WTC11 (cell line): ENCODE data around the gene ANO1. TPM values are rescaled to one million over a fixed set of nuclear protein-coding genes. Genes with fewer than 3 reads are reported as not detected.

Source experiments
- ATAC-seq: fragments of 200-7000 bp; cut with Tn5 transposase; 2 replicates; pipeline ENCODE4 v1.10.0; 2021; ENCODE audit warnings: mild to moderate bottlenecking, moderate library complexity
- CTCF ChIA-PET: fragments of 300-600 bp; sonication (Branson Sonifier 250); formaldehyde crosslinking; loops from one replicate; lab custom pipeline; 2021; ENCODE audit warnings: antibody characterized with exemption; lab: Charles Lee
- POLR2A ChIA-PET: fragments of 350-600 bp; sonication (Branson Sonifier 250); formaldehyde crosslinking; loops from one replicate; lab custom pipeline; 2021; ENCODE audit warnings: antibody characterized with exemption; lab: Charles Lee
- DNase-seq: peaks from one replicate; pipeline ENCODE4 v3.0.0; 2021; ENCODE audit warnings: low spot score
- H3K27ac Mint-ChIP-seq: 2 replicates; pipeline ENCODE4 v1.8.0; 2021; ENCODE audit warnings: mixed read lengths
- H3K27me3 Mint-ChIP-seq: 2 replicates; pipeline ENCODE4 v1.8.0; 2021; ENCODE audit warnings: low read depth, mild to moderate bottlenecking, moderate library complexity, mixed read lengths
- H3K36me3 Mint-ChIP-seq: 2 replicates; pipeline ENCODE4 v1.8.0; 2021; ENCODE audit warnings: mixed read lengths
- H3K4me1 Mint-ChIP-seq: 2 replicates; pipeline ENCODE4 v1.8.0; 2022; ENCODE audit warnings: mixed read lengths
- H3K4me3 Mint-ChIP-seq: 2 replicates; pipeline ENCODE4 v1.8.0; 2021; ENCODE audit warnings: mild to moderate bottlenecking, moderate library complexity, mixed read lengths
- H3K9me3 Mint-ChIP-seq: 2 replicates; pipeline ENCODE4 v1.8.0; 2021; ENCODE audit warnings: mixed read lengths
- CREB1 ChIP-seq: sonication (generic); formaldehyde crosslinking; IDR thresholded peaks from 2 replicates; pipeline ENCODE4 v1.8.0; 2023; ENCODE audit warnings: mild to moderate bottlenecking, missing genetic modification reagents
- ESRRA ChIP-seq: sonication (generic); formaldehyde crosslinking; IDR thresholded peaks from 2 replicates; pipeline ENCODE4 v1.8.1; 2022; ENCODE audit warnings: mild to moderate bottlenecking, missing genetic modification reagents, borderline replicate concordance
- FOXJ3 ChIP-seq: sonication (generic); formaldehyde crosslinking; IDR thresholded peaks from 2 replicates; pipeline ENCODE4 v1.9.0; 2021; ENCODE audit warnings: missing genetic modification reagents, mild to moderate bottlenecking, borderline replicate concordance
- FOXK1 ChIP-seq: sonication (generic); formaldehyde crosslinking; IDR thresholded peaks from 2 replicates; pipeline ENCODE4 v1.8.0; 2022; ENCODE audit warnings: mild to moderate bottlenecking, moderate library complexity, missing genetic modification reagents
- HMGA2 ChIP-seq: fragments of 250-450 bp; sonication (Bioruptor Pico); IDR thresholded peaks from 2 replicates; pipeline ENCODE4 v1.4.0; 2021; ENCODE audit warnings: mild to moderate bottlenecking, moderate library complexity
- NR2C2 ChIP-seq: sonication (generic); formaldehyde crosslinking; IDR thresholded peaks from 2 replicates; pipeline ENCODE4 v1.8.0; 2022; ENCODE audit warnings: mild to moderate bottlenecking, missing genetic modification reagents
- RELA ChIP-seq: sonication (generic); formaldehyde crosslinking; IDR thresholded peaks from 2 replicates; pipeline ENCODE4 v1.8.1; 2022; ENCODE audit warnings: missing genetic modification reagents, mild to moderate bottlenecking, borderline replicate concordance
- TCF7 ChIP-seq: sonication (generic); formaldehyde crosslinking; IDR thresholded peaks from 2 replicates; pipeline ENCODE4 v1.8.0; 2022; ENCODE audit warnings: mild to moderate bottlenecking, low read depth, missing genetic modification reagents, moderate library complexity
- TEAD4 ChIP-seq: sonication (generic); formaldehyde crosslinking; IDR thresholded peaks from 2 replicates; pipeline ENCODE4 v1.8.0; 2022; ENCODE audit warnings: mild to moderate bottlenecking, missing genetic modification reagents
- ZNF396 ChIP-seq: fragments of 250-450 bp; sonication (Bioruptor Pico); IDR thresholded peaks from 2 replicates; pipeline ENCODE4 v1.8.0; 2021; ENCODE audit warnings: mild to moderate bottlenecking, moderate library complexity, borderline replicate concordance
- ZNF423 ChIP-seq: fragments of 250-450 bp; sonication (Bioruptor Pico); IDR thresholded peaks from 2 replicates; pipeline ENCODE4 v2.1.2; 2022; ENCODE audit warnings: mild to moderate bottlenecking, moderate library complexity
- total RNA-seq: library from RNA; stranded (reverse); gene quantifications from 3 replicates; pipeline ENCODE4 v1.2.3, GENCODE V29; 2021
- TF ChIP-seq, protein P1 (sequence below): sonication (generic); formaldehyde crosslinking; IDR thresholded peaks from 2 replicates; pipeline ENCODE4 v1.8.0; 2023; ENCODE audit warnings: missing genetic modification reagents
- TF ChIP-seq, protein P2 (sequence below): sonication (generic); formaldehyde crosslinking; IDR thresholded peaks from 2 replicates; pipeline ENCODE4 v1.8.1; 2023; ENCODE audit warnings: mild to moderate bottlenecking, missing genetic modification reagents
- TF ChIP-seq, protein P3 (sequence below): fragments of 250-450 bp; sonication (Bioruptor Pico); IDR thresholded peaks from 2 replicates; pipeline ENCODE4 v1.9.0; 2021; ENCODE audit warnings: moderate library complexity, mild to moderate bottlenecking, inconsistent platforms, borderline replicate concordance
- TF ChIP-seq, protein P4 (sequence below): sonication (generic); formaldehyde crosslinking; IDR thresholded peaks from 2 replicates; pipeline ENCODE4 v1.8.0; 2022; ENCODE audit warnings: mild to moderate bottlenecking, missing genetic modification reagents
- TF ChIP-seq, protein P5 (sequence below): sonication (generic); formaldehyde crosslinking; IDR thresholded peaks from 2 replicates; pipeline ENCODE4 v1.8.0; 2022; ENCODE audit warnings: mild to moderate bottlenecking, missing genetic modification reagents
- TF ChIP-seq, protein P6 (sequence below): sonication (generic); formaldehyde crosslinking; IDR thresholded peaks from 2 replicates; pipeline ENCODE4 v1.8.1; 2022; ENCODE audit warnings: low read depth, mild to moderate bottlenecking, moderate library complexity, missing genetic modification reagents, borderline replicate concordance
- TF ChIP-seq, protein P7 (sequence below): sonication (generic); formaldehyde crosslinking; IDR thresholded peaks from 2 replicates; pipeline ENCODE4 v1.8.1; 2022; ENCODE audit warnings: mild to moderate bottlenecking, missing genetic modification reagents, moderate library complexity, borderline replicate concordance

ANO1 gene
- total RNA-seq, 1 experiment from 2014 or later = 4.1 TPM

DNA sequence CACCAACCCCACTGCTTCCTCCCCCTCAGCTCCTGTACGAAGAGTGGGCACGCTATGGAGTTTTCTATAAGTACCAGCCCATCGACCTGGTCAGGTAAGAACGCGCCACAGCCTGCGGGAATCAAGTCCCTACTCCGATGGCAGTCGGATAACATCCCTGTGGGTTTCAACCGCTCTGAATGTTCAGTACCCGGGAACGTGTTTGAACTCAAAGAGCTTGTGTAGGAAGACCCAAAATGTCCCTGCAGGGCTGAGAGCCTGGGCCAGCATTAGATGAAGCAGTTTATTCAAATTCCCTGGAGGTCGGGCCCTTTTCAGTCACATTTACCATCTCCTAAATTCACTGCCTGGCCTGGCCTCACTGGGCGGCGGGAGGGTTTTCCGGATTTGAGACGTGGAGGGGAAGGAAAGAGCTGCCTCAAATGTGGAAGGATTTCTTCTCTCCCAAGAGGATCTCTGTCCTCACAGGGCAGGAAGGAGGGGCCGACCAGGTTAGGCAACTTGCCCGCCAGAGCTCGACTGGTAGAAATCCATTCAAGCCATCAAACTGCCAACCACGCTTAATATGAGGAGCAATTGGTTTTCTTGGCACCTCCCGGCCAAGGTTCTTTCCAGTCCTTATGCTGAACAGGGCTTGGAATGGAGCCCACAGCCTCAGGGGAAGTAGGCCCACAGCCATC lies 46.3 kb downstream of the ANO1 start:
- Mint-ChIP-seq H3K4me3 (no peak overlapping the region), H3K4me1 (peaks cover 25% of the 10 kb centered on the region), H3K27ac (no peak overlapping the region), H3K27me3 (no peaks in the 10 kb centered on the region), H3K9me3 (peaks cover 5% of the 10 kb centered on the region), H3K36me3 (no peaks in the 10 kb centered on the region)
- ATAC-seq (no peak), DNase-seq (no peak)
- TF ChIP-seq, protein P1, sequence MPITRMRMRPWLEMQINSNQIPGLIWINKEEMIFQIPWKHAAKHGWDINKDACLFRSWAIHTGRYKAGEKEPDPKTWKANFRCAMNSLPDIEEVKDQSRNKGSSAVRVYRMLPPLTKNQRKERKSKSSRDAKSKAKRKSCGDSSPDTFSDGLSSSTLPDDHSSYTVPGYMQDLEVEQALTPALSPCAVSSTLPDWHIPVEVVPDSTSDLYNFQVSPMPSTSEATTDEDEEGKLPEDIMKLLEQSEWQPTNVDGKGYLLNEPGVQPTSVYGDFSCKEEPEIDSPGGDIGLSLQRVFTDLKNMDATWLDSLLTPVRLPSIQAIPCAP (CRISPR knock-in tag) = no peak
- TF ChIP-seq RELA (CRISPR knock-in tag) (no peak), HMGA2 (no peak), FOXK1 (CRISPR knock-in tag) (no peak), CREB1 (CRISPR knock-in tag) (no peak)
- TF ChIP-seq, protein P2, sequence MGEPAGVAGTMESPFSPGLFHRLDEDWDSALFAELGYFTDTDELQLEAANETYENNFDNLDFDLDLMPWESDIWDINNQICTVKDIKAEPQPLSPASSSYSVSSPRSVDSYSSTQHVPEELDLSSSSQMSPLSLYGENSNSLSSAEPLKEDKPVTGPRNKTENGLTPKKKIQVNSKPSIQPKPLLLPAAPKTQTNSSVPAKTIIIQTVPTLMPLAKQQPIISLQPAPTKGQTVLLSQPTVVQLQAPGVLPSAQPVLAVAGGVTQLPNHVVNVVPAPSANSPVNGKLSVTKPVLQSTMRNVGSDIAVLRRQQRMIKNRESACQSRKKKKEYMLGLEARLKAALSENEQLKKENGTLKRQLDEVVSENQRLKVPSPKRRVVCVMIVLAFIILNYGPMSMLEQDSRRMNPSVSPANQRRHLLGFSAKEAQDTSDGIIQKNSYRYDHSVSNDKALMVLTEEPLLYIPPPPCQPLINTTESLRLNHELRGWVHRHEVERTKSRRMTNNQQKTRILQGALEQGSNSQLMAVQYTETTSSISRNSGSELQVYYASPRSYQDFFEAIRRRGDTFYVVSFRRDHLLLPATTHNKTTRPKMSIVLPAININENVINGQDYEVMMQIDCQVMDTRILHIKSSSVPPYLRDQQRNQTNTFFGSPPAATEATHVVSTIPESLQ (CRISPR knock-in tag) = no peak
- ChIA-PET CTCF (interaction anchor here (1.4 to 2.8 kb wide), 2 partner anchors 33 to 57 kb away, joined by 3 to 9 read pairs; no protein-coding TSS in a partner anchor), POLR2A (interaction anchor here (0.7 kb wide), 1 partner anchor 71 kb away, joined by 3 read pairs; no protein-coding TSS in a partner anchor)

DNA sequence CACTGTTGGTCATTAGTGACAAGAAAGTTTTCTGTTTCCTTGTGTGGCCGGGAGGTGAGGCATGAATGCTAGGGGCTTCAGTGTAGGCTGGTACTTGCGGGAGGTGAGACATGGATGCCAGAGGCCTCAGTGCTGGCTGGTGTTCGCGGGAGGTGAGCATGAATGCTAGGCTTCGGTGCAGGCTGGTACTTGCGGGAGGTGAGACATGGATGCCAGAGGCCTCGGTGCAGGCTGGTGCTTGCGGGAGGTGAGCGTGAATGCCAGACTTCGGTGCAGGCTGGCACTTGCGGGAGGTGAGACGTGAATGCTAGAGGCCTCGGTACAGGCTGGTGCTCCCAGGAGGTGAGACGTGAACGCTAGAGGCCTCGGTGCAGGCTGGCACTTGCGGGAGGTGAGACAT lies 48.4 kb downstream of the ANO1 start:
- no peak for DNase-seq
- no peak for ATAC-seq
- H3K4me1 Mint-ChIP-seq = peaks cover 28% of the 10 kb centered on the region
- no peak overlapping the region for H3K27ac Mint-ChIP-seq
- H3K4me3 Mint-ChIP-seq = no peak overlapping the region
- ChIA-PET CTCF (no interaction called here), POLR2A (no interaction called here)
- TF ChIP-seq, protein P3, sequence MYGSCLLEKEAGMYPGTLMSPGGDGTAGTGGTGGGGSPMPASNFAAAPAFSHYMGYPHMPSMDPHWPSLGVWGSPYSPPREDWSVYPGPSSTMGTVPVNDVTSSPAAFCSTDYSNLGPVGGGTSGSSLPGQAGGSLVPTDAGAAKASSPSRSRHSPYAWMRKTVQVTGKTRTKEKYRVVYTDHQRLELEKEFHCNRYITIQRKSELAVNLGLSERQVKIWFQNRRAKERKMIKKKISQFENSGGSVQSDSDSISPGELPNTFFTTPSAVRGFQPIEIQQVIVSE (CRISPR knock-in tag) = no peak
- TF ChIP-seq ESRRA (CRISPR knock-in tag) (no peak), ZNF396 (CRISPR knock-in tag) (no peak), NR2C2 (CRISPR knock-in tag) (no peak), FOXJ3 (no peak), TCF7 (no peak), TEAD4 (CRISPR knock-in tag) (no peak), ZNF423 (CRISPR knock-in tag) (no peak)
- TF ChIP-seq, protein P4, sequence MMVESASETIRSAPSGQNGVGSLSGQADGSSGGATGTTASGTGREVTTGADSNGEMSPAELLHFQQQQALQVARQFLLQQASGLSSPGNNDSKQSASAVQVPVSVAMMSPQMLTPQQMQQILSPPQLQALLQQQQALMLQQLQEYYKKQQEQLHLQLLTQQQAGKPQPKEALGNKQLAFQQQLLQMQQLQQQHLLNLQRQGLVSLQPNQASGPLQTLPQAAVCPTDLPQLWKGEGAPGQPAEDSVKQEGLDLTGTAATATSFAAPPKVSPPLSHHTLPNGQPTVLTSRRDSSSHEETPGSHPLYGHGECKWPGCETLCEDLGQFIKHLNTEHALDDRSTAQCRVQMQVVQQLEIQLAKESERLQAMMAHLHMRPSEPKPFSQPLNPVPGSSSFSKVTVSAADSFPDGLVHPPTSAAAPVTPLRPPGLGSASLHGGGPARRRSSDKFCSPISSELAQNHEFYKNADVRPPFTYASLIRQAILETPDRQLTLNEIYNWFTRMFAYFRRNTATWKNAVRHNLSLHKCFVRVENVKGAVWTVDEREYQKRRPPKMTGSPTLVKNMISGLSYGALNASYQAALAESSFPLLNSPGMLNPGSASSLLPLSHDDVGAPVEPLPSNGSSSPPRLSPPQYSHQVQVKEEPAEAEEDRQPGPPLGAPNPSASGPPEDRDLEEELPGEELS (CRISPR knock-in tag) = no peak
- TF ChIP-seq, protein P5, sequence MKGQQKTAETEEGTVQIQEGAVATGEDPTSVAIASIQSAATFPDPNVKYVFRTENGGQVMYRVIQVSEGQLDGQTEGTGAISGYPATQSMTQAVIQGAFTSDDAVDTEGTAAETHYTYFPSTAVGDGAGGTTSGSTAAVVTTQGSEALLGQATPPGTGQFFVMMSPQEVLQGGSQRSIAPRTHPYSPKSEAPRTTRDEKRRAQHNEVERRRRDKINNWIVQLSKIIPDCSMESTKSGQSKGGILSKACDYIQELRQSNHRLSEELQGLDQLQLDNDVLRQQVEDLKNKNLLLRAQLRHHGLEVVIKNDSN (CRISPR knock-in tag) = no peak
- TF ChIP-seq, protein P1 (CRISPR knock-in tag) = no peak
- TF ChIP-seq, protein P6, sequence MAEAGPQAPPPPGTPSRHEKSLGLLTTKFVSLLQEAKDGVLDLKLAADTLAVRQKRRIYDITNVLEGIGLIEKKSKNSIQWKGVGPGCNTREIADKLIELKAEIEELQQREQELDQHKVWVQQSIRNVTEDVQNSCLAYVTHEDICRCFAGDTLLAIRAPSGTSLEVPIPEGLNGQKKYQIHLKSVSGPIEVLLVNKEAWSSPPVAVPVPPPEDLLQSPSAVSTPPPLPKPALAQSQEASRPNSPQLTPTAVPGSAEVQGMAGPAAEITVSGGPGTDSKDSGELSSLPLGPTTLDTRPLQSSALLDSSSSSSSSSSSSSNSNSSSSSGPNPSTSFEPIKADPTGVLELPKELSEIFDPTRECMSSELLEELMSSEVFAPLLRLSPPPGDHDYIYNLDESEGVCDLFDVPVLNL (CRISPR knock-in tag) = no peak
- TF ChIP-seq, protein P7, sequence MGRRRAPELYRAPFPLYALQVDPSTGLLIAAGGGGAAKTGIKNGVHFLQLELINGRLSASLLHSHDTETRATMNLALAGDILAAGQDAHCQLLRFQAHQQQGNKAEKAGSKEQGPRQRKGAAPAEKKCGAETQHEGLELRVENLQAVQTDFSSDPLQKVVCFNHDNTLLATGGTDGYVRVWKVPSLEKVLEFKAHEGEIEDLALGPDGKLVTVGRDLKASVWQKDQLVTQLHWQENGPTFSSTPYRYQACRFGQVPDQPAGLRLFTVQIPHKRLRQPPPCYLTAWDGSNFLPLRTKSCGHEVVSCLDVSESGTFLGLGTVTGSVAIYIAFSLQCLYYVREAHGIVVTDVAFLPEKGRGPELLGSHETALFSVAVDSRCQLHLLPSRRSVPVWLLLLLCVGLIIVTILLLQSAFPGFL = no peak
- no peaks in the 10 kb centered on the region for H3K36me3 Mint-ChIP-seq
- H3K27me3 Mint-ChIP-seq = no peaks in the 10 kb centered on the region
- no peaks in the 10 kb centered on the region for H3K9me3 Mint-ChIP-seq
